ENCODE data around the gene RIPOR1.

The RIPOR1 gene

DNA sequence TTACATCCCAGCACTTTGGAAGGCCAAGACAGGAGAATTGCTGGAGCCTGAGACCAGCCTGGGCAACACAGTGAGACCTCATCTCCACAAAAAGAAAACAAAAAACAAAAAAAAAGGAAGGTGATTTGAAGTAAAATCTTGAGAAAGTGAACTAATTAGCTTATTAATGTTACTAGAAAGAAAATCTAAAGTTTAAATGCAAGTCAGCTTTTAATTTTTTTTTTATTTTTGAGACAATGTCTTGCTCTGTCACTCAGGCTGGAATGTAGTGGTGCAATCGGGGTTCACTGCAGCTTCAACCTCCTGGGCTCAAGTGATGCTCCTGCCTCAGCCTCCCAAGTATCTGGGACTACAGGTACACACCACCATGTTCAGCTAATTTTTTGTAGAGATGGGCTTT lies 30.2 kb downstream of the RIPOR1 start:
- no peak for DNase-seq

DNA sequence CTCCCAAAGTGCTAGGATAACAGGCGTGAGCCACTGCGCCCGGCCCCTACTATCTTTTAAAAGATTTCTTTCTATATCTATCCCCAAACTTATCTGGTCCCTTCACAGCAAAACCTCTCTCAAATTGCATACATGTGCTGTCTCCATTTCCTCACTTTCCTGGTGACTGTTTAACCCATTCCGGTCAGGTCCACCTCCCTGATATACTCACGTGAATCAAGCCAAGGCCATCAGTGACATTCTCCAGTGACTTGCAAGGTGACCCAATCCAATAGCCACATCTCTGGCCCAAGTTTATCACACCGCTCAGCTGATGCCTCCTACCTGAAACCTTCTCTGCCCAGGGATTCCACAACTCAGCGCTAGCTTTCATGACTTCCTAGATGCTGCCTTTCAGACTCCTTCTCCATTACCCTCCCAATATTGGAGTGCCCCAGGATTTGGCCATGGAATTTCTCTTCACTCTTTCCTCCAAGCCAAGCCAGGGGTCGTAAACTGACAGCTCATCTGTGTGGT lies 32.3 kb downstream of the RIPOR1 start:
- no peak for DNase-seq

DNA sequence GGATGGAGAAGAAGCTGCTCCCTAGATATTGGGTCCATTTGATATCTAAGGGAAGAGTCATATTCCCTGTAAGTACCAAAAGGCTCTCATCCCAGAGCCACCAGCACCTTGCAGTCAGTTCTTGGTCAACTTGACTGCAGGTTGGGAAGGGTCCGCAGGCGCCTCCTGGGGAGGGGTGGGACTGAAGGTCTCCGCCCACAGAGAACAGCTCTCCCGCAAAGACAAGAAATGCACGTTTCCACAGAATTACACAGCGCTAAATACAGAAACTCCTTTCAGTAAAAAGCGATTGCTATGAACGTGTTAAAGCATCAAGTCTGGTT lies 32.8 kb downstream of the RIPOR1 start:
- no peak for DNase-seq

DNA sequence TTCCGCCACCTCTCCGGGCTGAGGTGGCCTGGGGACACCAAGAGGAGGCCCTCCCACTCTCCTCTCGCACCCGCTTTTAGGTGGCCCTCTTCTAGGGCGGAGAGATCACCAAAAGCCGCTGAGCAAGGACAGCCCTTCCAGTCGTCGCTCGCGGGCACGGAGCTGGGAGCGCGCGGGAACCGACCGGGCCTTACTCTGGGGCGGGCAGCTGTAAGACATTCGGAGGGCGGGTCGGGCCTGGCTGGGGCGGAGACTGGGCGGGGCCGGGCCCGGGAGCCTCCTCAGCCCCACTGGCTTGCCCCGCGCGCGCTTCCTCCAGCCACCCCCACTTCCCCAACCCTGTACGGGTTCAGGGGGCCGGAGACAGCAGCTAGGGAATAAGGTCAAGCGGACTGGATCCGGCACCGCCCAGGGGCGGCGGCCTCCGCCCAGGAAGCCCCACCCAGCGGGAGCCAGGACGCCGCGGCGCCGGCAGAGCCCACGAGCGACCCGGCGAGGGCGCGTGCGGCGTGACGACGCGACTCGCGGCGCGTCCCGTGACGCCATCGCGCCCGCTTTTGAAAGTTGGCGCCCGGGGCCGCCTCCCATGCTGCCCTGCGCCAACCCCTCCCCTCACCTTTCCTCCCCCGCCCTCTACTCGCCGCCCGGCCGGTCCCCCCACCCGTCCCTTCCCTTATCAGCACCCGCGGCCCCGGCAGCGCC lies 33.3 kb downstream of the RIPOR1 start:
- peak; percentile 95 for DNase-seq

DNA sequence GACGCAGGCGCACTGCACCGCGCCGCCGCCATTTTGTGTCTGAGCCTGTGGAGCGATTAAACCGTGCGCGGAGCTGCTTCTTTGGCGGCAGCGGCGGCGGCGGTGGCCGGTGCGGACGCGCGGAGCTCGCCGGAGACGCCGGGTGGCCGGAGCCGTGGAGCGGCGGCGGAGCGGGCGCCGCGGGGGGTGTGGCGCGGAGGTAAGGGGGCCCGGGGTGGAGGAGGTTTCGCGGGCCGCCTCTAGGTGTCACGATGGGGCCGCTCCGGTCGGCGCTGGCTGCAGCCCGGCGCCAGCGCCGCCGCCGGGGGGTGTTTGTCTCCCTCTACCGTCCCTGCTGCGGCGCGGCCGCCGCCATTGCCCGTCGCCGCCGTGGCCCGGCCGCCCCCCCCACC lies 33.9 kb downstream of the RIPOR1 start, which contains the start of gene CTCF:
CTCF (plus strand) TSS at position 1 of the 392 bp plus-strand sequence. CDS start 48,307 bp downstream, outside the sequence.
- no peak for DNase-seq

DNA sequence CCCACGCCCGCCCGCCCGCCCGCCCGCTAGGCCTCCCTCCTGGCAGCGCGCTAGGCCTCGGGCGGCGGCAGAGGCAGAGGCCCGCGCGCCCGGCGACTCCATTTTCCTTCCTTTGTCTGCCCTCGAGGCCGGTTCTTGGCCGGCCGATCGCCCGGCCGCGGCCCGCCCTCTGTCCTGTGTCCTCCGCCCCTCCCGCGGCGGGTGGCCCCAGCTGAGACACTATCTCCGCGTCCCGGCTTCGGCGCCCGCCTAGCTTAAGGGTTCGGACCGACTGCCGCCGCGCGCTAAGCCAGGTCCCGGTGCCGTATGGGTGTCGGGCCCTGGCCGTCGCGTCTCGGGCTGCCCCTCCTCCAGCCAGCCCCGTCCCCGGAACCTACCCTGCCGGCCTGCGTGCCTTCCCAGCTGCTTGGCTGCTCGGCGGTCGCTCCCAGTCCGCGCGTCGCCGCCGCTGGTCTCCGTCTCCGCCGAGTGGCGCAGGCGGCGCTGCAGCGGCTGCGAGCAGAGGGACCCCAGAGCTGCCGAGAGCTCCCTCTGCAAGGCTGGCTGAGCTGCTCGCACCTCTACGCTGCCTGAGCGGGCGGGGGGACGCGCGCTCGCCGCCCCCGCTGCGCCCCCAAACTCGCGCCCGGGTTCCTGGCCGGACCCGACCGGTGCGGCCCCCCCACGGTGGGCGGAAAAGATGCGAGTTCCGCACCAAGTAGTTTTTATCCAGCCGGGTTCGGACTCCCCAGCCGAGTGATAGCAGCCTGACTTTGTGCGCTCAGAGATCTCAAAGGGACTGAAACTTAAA lies 34.5 kb downstream of the RIPOR1 start:
- DNase-seq = peak; percentile 74

DNA sequence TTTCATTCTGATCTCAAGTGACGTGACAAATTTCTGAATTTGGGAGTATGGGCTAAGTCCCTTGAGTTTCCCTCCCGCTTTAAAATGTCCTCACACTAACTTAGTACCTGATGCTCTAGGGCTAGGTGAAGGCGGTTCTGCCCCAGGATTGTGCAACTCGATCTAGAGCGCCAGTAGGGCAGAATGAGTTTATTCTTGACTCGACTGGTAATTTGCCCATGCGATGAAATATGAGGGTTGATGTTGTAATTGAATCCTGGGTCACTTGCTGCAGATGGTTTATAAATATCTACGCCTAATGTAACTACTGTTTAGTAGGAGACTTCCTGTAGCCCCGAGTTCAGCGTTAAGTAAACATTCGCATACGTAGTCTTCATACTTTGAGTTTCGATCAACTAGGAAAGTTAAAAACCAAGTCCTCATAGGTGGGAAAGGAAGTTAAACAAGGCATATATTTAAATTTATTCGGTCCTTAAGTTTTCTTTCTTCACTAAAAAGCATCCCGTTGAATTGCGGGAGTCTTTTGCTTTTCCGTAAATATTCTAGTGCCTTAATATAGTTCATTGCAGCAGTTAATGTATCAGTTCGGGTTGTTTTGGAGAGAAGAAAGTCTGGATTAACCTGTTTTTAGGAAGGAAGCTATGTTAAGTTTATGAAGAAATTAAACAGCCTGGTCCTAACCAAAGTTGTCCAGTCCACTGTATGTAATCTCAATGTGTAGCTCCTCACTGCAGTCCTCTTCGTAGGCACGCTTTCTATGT lies 35.3 kb downstream of the RIPOR1 start:
- no peak for DNase-seq

DNA sequence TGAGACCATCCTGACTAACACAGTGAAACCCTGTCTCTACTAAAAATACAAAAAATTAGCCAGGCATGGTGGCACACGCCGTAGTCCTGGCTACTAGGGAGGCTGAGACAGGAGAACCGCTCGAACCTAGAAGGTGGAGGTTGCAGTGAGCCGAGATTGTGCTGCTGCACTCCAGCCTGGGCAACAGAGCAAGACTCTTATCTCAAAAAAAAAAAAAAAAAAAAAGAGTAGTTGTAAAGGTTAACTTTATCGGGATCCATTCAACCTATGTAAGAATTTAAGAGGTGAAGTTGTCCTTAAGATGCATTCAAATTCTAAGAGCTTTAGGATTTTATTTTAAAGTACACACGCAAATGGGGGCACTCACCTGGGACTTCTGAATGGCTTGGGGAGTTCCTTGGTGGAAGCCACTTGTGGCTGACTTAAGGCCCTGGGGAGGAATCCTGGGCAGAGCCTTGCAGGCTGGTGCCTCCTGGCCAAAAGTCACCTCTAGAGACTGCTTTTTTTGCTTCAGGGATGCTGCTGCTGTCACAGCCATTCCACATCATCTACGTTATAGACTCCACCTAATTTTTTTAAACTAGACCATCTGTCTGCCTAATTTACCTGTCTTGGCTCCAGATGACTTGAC lies 37.0 kb downstream of the RIPOR1 start:
- DNase-seq = no peak

DNA sequence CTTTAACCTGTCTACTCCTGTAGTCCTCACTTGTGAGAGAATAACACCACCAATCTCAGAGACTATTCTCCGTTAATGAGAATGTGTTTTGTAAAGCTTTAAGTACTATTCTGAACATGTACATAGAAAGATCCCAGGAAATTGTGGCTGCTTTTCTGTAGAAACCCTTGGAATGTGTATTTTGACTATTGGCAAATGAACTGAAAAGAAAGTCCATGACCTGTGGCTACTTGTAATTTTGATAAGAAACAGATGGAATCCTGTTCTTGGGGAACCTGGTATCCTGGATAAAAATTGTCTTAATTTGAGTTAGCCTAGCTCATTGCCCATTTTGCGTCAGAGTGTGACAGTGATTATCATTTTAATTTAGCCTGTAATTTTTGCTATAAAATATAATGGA lies 42.8 kb downstream of the RIPOR1 start:
- DNase-seq = no peak

DNA sequence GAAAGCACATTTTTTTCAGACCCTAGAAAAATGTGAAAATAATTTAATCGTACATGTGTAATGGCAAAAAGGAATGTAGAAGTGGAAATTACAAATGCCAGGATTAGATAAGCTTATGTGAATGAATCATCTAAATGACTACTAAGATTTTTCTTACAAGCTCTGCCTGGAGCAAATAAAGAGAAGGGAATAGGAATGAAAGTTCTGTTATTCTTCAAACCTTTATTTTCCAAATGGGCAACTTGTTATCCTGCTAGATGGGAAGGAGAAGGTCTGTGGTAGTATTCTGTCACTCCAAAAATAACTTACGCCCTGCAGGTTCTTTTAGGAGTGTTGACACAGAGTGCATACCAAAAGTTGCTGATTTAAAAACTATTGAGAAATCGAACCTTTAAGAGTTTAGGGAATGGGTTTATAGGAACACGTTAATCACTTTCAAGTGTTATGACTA lies 43.4 kb downstream of the RIPOR1 start:
- DNase-seq = no peak

DNA sequence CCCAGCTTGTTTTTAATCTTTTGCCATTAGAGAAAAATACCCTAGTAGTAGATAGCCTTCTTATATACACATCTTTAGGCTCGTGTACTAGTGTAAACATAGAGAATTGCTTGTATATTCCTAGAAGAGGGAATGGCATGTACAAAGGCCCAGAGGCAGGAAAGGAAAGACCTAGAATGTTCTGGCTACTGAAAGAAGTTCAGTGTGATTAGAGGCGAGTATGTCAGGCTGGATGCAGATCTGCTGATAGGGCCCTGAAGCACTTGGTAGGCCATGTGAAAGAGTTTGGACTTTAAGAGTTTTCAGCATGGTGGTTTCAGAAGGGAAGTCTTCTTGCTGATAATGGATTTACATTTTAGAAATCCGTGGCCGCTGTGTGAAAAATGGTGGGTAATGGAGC lies 51.1 kb downstream of the RIPOR1 start:
- no peak for DNase-seq

DNA sequence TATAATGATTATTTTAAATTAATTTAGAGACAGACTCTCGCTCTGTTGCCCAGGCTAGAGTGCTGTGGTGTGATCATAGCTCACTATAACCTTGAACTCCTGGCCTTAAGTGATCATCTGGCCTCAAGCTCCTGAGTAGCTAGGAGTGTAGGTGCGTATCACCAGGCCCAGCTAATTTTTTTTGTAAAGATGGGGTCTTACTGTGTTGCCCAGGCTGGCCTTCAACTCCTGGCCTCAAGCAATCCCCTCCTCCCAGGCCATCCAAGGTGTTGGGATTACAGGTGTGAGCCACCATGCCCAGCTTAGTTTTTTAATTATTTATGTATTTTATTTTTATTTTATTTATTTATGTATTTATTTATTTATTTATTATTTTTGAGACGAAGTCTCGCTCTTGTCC lies 51.6 kb downstream of the RIPOR1 start:
- DNase-seq = no peak

DNA sequence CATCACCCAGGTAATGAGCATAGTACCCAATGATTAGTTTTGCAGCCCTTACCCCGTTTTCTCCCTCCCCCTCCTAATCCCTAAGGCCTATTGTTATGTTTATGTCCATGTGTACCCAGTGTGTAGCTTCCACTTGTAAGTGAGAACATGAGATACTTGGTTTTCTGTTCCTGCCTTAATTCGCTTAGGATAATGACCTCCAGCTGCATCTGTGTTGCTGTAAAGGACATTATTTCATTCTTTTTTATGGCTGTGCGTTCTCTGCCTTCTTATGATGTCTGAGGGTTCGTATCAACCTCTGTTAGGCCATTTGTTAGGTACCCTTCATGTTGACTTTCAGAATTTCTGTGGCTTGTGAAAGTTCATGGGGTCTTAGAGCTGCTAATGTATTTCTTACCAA lies 64.7 kb downstream of the RIPOR1 start:
- no peak for DNase-seq

DNA sequence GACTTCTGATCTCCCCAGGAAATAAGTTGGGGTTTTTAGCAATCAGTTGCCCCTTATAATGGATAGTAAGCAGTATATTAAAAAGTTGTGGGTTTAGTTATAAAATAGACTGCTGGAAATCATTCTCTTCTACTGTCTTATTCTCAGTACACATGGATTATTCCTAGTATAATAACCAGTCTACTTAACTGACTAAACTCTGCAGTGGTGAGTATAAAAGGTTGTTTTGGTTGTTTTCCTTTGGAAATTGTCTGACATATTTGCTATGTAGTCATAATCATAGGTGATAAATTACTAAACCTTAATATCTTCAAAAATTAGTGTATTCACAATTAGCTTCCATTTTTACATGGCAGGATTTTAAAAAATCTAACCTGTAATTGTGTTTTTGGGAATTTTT lies 65.1 kb downstream of the RIPOR1 start:
- DNase-seq = no peak

DNA sequence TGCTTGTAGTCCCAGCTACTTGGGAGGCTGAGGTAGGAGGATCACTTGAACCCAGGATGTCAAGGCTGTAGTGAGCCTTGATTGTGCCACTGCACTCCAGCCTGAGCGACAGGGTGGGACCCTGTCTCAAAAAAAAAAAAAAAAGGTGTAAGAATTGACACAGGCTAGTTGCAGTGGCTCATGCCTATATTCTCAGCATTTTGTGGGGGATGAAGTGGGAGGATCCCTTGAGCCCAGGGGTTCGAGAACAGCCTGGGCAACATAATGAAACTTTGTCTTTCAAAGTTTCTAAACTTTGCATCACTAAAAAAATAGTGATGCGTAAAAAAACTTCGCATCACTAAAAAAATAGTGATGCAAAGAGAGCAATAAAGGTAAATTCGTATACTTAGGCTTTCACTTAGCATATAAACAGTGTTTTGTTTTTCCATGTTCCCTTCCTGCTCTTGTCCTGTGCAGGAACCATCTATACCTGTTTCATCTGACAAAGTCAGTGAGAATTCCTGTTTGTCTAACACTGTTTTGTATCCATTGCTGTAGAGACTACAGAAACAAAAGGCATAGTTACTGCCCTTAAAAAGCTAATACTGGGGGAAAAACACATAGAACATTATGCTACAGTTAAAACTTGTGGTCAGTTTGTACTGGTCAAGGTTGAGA lies 65.8 kb downstream of the RIPOR1 start:
- no peak for DNase-seq

DNA sequence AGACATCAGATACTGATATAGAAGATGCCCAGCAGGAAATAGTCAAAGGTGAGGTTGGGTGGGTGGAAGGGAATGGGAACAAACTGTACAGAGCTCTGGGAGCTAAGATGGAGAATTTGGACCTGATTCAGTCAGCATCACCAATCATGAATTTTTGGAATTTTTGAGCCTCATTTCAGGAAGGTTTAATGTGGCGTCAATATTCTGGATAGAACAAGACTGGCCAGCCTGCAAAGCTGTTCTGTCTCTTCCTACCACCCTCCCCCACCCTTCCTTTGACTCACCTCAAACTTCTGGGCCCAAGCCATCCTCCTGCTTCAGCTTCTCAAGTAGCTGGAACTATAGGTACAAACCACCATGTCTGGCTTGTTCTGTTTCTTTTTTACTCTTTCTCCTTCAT lies 66.3 kb downstream of the RIPOR1 start:
- no peak for DNase-seq
